Mesenchymal stem cell (in vitro differentiated cells and primary cell): Measurements from ENCODE around the gene ADAMTSL3.
"Not testable (repeated sequence)": the region's sequence is repeated elsewhere in the genome, so short reads cannot be mapped to it uniquely, and the experiment has no call there.

Experiments used
- DNase-seq: peaks from one replicate; pipeline ENCODE4 v3.0.0-alpha.2; 2013
- H2AFZ ChIP-seq: one replicate; pipeline ENCODE4 v1.6.1; 2013; ENCODE audit warnings: low read depth, mild to moderate bottlenecking, control low read depth, inconsistent platforms, low read length, moderate library complexity
- H2AK5ac ChIP-seq: 2 replicates; pipeline ENCODE4 v1.6.1; 2013; ENCODE audit warnings: low read length, moderate library complexity, mild to moderate bottlenecking, inconsistent platforms; ENCODE audit not compliant: severe bottlenecking
- H2BK120ac ChIP-seq: one replicate; pipeline ENCODE4 v1.6.1; 2013; ENCODE audit warnings: low read depth, mild to moderate bottlenecking, inconsistent platforms, low read length, moderate library complexity
- H2BK12ac ChIP-seq, 2 experiments: one replicate each; pipeline ENCODE4 v1.6.1; 2013; ENCODE audit warnings: inconsistent platforms in 2 of 2, low read length in 2 of 2, mild to moderate bottlenecking in 2 of 2, moderate library complexity in 2 of 2, control low read depth in 1 of 2
- H2BK15ac ChIP-seq: one replicate; pipeline ENCODE4 v1.6.1; 2013; ENCODE audit warnings: mild to moderate bottlenecking, low read depth, inconsistent platforms; ENCODE audit not compliant: poor library complexity, severe bottlenecking
- H2BK5ac ChIP-seq: 2 replicates; pipeline ENCODE4 v1.6.1; 2013; ENCODE audit warnings: low read depth, mild to moderate bottlenecking, low read length, control low read depth, inconsistent platforms; ENCODE audit not compliant: poor library complexity, severe bottlenecking
- H3K14ac ChIP-seq, 2 experiments: one replicate each; pipeline ENCODE4 v1.6.1; 2013; ENCODE audit warnings: inconsistent platforms in 2 of 2, low read length in 2 of 2, control low read depth in 1 of 2, mild to moderate bottlenecking in 1 of 2, moderate library complexity in 1 of 2
- H3K18ac ChIP-seq, 2 experiments: one replicate each; pipeline ENCODE4 v1.6.1; 2013; ENCODE audit warnings: inconsistent platforms in 2 of 2, low read length in 2 of 2, control low read depth in 1 of 2, low read depth in 1 of 2, mild to moderate bottlenecking in 1 of 2
- H3K23ac ChIP-seq, 2 experiments: one replicate each; pipeline ENCODE4 v1.6.1; 2013; ENCODE audit warnings: inconsistent platforms in 2 of 2, low read length in 2 of 2, mild to moderate bottlenecking in 2 of 2, moderate library complexity in 2 of 2, control low read depth in 1 of 2
- H3K27ac ChIP-seq: 2 replicates; pipeline ENCODE4 v1.5.1; 2013; ENCODE audit warnings: mild to moderate bottlenecking, moderate library complexity, low read length, control low read depth, inconsistent platforms; ENCODE audit not compliant: poor library complexity, severe bottlenecking
- H3K27me3 ChIP-seq, 2 experiments: 2 replicates each; pipeline versions ENCODE4 v1.6.1 to v1.7.0; 2013; ENCODE audit warnings: low read length in 2 of 2, mild to moderate bottlenecking in 2 of 2, moderate library complexity in 2 of 2, control low read depth in 1 of 2, inconsistent platforms in 1 of 2; ENCODE audit not compliant: control insufficient read depth in 1 of 2, insufficient read depth in 1 of 2
- H3K36me3 ChIP-seq, 2 experiments: 2 replicates each; pipeline versions ENCODE4 v1.6.1 to v1.7.0; 2013; ENCODE audit warnings: low read length in 2 of 2, control low read depth in 1 of 2, inconsistent platforms in 1 of 2, low read depth in 1 of 2, mild to moderate bottlenecking in 1 of 2; ENCODE audit not compliant: insufficient read depth in 2 of 2, control insufficient read depth in 1 of 2
- H3K4ac ChIP-seq, 2 experiments: one replicate each; pipeline ENCODE4 v1.6.1; 2013; ENCODE audit warnings: inconsistent platforms in 2 of 2, low read length in 2 of 2, mild to moderate bottlenecking in 2 of 2, moderate library complexity in 2 of 2, control low read depth in 1 of 2, low read depth in 1 of 2
- H3K4me1 ChIP-seq: 2 replicates; pipeline ENCODE4 v1.6.1; 2013; ENCODE audit warnings: low read depth, low read length, control low read depth; ENCODE audit not compliant: control insufficient read depth, insufficient read depth
- H3K4me2 ChIP-seq: 2 replicates; pipeline ENCODE4 v1.6.1; 2013; ENCODE audit warnings: low read length, mild to moderate bottlenecking, inconsistent platforms; ENCODE audit not compliant: poor library complexity, severe bottlenecking
- H3K4me3 ChIP-seq, 2 experiments: 2 replicates each; pipeline versions ENCODE4 v1.5.1 to v1.7.0; 2013; ENCODE audit warnings: low read length in 2 of 2, mild to moderate bottlenecking in 2 of 2, control low read depth in 1 of 2, low read depth in 1 of 2; ENCODE audit not compliant: insufficient read depth in 1 of 2
- H3K79me1 ChIP-seq: replicated peaks from 2 replicates; pipeline ENCODE4 v1.6.1; 2013; ENCODE audit warnings: mild to moderate bottlenecking, control low read depth, low read length, inconsistent platforms; ENCODE audit not compliant: poor library complexity, severe bottlenecking
- H3K9ac ChIP-seq: 2 replicates; pipeline ENCODE4 v1.7.0; 2013; ENCODE audit warnings: mild to moderate bottlenecking, low read length, moderate library complexity
- H3K9me3 ChIP-seq: 2 replicates; pipeline ENCODE4 v1.7.0; 2013; ENCODE audit warnings: mild to moderate bottlenecking, low read length; ENCODE audit not compliant: control insufficient read depth
- H4K8ac ChIP-seq: one replicate; pipeline ENCODE4 v1.6.1; 2013; ENCODE audit warnings: inconsistent platforms, mild to moderate bottlenecking, low read length, moderate library complexity
- H4K91ac ChIP-seq: one replicate; pipeline ENCODE4 v1.6.1; 2013; ENCODE audit warnings: mild to moderate bottlenecking, low read length, inconsistent platforms
- WGBS: methylation state at CpG from one replicate; pipeline ENCODE4 v1.1.7; 2013; ENCODE audit warnings: mixed read lengths; 5-methylcytosine and 5-hydroxymethylcytosine counted together

Gene ADAMTSL3

GRCh38 chr15:84068674-84069073 lies 414.8 kb downstream of the ADAMTSL3 start:
- not testable (repeated sequence) for H3K18ac ChIP-seq, H3K79me1 ChIP-seq, H3K14ac ChIP-seq, H2AK5ac ChIP-seq, H2BK5ac ChIP-seq, H3K23ac ChIP-seq, H2BK120ac ChIP-seq, H3K27ac ChIP-seq, H4K8ac ChIP-seq, DNase-seq, H4K91ac ChIP-seq, H2BK15ac ChIP-seq, H2BK12ac ChIP-seq, H2AFZ ChIP-seq, H3K27me3 ChIP-seq, H3K4me2 ChIP-seq, H3K4ac ChIP-seq, H3K4me3 ChIP-seq, H3K9ac ChIP-seq, H3K9me3 ChIP-seq, H3K36me3 ChIP-seq, H3K4me1 ChIP-seq
- WGBS, result no CpG with 5 or more reads among the region's 2 CpGs

GRCh38 chr15:84078038-84078437 lies 424.1 kb downstream of the ADAMTSL3 start:
- H3K9ac ChIP-seq, H3K4me2 ChIP-seq, H2AFZ ChIP-seq, H3K4me3 ChIP-seq, H3K18ac ChIP-seq, DNase-seq, H4K8ac ChIP-seq, H3K79me1 ChIP-seq, H3K23ac ChIP-seq, H2BK15ac ChIP-seq, H2BK120ac ChIP-seq, H3K4ac ChIP-seq, H2AK5ac ChIP-seq, H2BK12ac ChIP-seq, H4K91ac ChIP-seq, H3K4me1 ChIP-seq, H3K36me3 ChIP-seq, H3K27ac ChIP-seq, H3K14ac ChIP-seq, H3K9me3 ChIP-seq, H2BK5ac ChIP-seq: not testable (repeated sequence)
- WGBS, result 83% methylated on average over 1 of the region's 2 CpGs
- peaks cover 9 to 11% of the 10 kb centered on the region in 2 experiments for H3K27me3 ChIP-seq

- not testable (repeated sequence) for H3K9me3 ChIP-seq, H2BK12ac ChIP-seq, H3K4ac ChIP-seq, H3K23ac ChIP-seq, H4K8ac ChIP-seq, H3K9ac ChIP-seq, H4K91ac ChIP-seq, H2BK15ac ChIP-seq, H3K36me3 ChIP-seq, DNase-seq, H3K79me1 ChIP-seq, H2AK5ac ChIP-seq, H3K27ac ChIP-seq, H3K18ac ChIP-seq, H2BK5ac ChIP-seq, H3K4me1 ChIP-seq, H2BK120ac ChIP-seq, H3K14ac ChIP-seq
- peak overlapping the region; percentile 99 for H3K4me2 ChIP-seq
- peak overlapping the region; percentile 71 for H2AFZ ChIP-seq
- 31% methylated on average over 14 of the region's 15 CpGs for WGBS
- H3K27me3 ChIP-seq, result peaks cover 9 to 11% of the 10 kb centered on the region in 2 experiments
- H3K4me3 ChIP-seq, result peak overlapping the region in 1 of 2 experiments; percentile 75
These were observed 425.5 kb downstream of the ADAMTSL3 start for GRCh38 chr15:84079325-84079884.

- Histone ChIP-seq H4K8ac (no peak overlapping the region), H3K23ac (no peak overlapping the region), H3K4me1 (peaks cover 10% of the 10 kb centered on the region), H3K36me3 (no peaks in the 10 kb centered on the region), H3K4me2 (peak overlapping the region; percentile 99), H2BK120ac (no peak overlapping the region), H4K91ac (no peak overlapping the region), H2BK15ac (no peak overlapping the region), H3K27ac (no peak overlapping the region), H3K14ac (peak overlapping the region in 1 of 2 experiments; percentile 48), H2BK5ac (no peak overlapping the region), H3K4ac (no peak overlapping the region), H2AK5ac (no peak overlapping the region), H3K27me3 (peaks cover 9 to 11% of the 10 kb centered on the region in 2 experiments), H3K18ac (no peak overlapping the region), H3K9ac (peak overlapping the region; percentile 54), H2BK12ac (no peak overlapping the region), H3K9me3 (no peaks in the 10 kb centered on the region), H2AFZ (peak overlapping the region; percentile 86), H3K79me1 (no peaks in the 10 kb centered on the region), H3K4me3 (peak overlapping the region; percentile 61 to 75)
- WGBS, result 1% methylated on average over 63 of the region's 65 CpGs
- DNase-seq, result peak; percentile 32
These were observed 426.2 kb downstream of the ADAMTSL3 start for GRCh38 chr15:84079885-84080777.
